CD4-positive, alpha-beta T cell treated with Interleukin-15 for 1 hour (primary cell): Measurements from ENCODE around the gene SPATS2L.
A peak's percentile ranks its signal among the peaks of the same experiment; 100 is the strongest.

ENCODE experiments used
- DNase-seq: peaks from one replicate; pipeline ENCODE4 v3.0.0-alpha.2; 2020

Gene SPATS2L

GRCh38 chr2:200352636-200353035 lies 46.1 kb downstream of the SPATS2L start:
- DNase-seq = no peak

GRCh38 chr2:200353120-200353519 lies 46.6 kb downstream of the SPATS2L start:
- DNase-seq = no peak

- DNase-seq = no peak
Observed at GRCh38 chr2:200353874-200354273, 47.4 kb downstream of the SPATS2L start.

DNA sequence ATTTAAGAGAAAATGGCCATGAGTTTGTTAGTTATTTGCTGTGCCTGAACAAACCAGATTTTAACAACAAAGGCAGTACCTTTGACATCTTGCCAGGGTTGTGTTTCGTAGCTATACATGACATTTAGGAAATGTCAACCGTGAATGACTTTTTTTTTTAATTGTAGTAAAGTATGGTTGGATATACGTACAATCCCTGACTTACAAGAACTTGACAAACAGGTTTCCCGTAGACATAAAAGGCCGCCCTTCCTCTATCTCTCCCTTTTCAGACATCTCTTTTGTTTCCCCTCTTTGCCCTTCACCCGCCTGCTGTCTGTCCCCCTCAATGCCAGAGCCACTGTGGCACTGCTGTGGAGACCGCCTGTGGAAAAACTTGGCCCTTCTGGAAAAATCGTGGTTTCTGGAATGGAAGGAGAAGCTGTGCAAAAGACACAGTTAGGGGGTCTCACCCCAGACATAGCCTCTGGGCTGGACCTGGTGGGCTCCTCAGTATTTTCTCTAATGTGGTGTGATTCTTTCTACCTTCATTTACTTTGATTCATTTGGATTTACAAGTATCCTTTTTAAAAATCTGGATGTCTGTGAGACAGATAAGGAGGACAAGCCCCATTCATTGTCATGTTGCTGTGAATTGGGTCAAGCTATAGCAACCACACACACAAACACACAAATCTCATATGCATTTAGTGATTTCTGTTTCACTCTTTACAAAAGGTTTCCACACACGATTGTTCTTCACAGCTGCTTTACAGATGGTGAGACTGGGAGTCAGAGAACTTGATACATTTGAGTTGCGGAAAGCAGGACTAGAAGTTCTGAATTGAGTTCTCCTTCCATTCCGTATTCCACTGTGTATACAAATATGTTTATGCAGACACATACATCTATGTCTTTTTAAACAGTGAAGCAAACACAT lies 48.6 kb downstream of the SPATS2L start:
- DNase-seq = no peak

DNA sequence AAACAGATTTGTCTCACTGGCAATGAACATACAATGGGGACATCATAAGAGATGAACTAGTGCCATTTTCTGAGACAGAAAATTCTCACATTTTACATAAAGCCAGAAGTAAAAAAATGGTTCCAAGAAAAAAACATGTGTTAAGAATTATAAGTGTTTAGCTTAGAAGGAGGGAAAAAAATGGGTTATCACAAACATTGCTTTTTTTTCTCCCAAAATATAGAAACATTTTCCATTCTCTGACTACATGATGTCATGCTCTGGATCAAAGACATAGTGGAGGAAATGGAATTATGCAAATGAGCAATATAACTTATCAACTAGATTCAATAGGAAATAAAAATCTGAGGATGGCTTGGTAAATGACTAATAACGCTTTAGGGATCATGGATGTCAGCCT lies 49.8 kb downstream of the SPATS2L start:
- no peak for DNase-seq

- DNase-seq = no peak
Observed at GRCh38 chr2:200356857-200357384, 50.4 kb downstream of the SPATS2L start.

- DNase-seq = no peak
Observed at GRCh38 chr2:200357845-200358244, 51.4 kb downstream of the SPATS2L start.

- no peak for DNase-seq
Observed at GRCh38 chr2:200359552-200359951, 53.1 kb downstream of the SPATS2L start.

GRCh38 chr2:200360364-200360763 lies 53.9 kb downstream of the SPATS2L start:
- no peak for DNase-seq

GRCh38 chr2:200362202-200362917 lies 55.9 kb downstream of the SPATS2L start:
- no peak for DNase-seq

GRCh38 chr2:200363279-200363678 lies 56.8 kb downstream of the SPATS2L start:
- DNase-seq = no peak

DNA sequence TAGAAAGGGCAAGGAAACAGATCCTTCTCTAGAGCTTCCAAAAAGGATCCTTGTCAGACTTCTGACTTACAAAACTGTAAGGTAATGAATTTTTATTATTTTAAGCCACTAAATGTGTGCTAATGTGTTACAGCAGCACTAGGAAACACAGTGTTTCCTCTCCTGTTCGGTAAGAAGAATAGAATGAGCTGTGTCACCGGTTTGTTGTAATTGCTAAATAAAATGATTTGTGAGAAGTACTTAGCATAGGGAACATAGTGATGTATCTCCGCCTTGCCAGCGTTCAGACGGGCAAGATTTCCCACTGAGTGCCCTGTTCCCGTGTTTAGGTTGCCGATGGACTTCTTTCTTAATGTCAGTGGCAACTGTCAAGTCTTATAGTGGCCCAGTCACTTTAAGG lies 57.6 kb downstream of the SPATS2L start:
- DNase-seq = no peak

- DNase-seq = no peak
Observed at GRCh38 chr2:200364620-200365019, 58.1 kb downstream of the SPATS2L start.

DNA sequence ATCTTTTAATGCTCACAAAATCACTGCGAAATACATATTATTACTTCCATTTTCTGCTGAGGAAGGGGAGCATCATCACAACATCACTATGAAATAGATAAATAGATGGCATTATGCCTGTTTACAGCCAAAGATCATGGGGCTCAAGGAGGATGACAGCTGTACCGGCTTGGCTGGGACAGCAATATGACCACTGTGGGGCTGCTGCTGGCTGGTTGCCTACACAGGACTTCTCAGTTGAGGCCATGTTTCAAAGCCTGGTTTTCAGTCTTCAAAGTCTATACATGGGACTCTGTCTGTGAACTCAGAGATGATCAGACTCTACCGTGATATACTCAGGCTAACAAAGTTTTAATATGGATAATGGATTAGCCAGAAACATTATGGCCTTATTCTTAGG lies 58.7 kb downstream of the SPATS2L start:
- DNase-seq = no peak

GRCh38 chr2:200367155-200367554 lies 60.7 kb downstream of the SPATS2L start:
- no peak for DNase-seq

GRCh38 chr2:200369886-200370285 lies 63.4 kb downstream of the SPATS2L start:
- no peak for DNase-seq

GRCh38 chr2:200373231-200373630 lies 66.7 kb downstream of the SPATS2L start:
- DNase-seq = no peak

DNA sequence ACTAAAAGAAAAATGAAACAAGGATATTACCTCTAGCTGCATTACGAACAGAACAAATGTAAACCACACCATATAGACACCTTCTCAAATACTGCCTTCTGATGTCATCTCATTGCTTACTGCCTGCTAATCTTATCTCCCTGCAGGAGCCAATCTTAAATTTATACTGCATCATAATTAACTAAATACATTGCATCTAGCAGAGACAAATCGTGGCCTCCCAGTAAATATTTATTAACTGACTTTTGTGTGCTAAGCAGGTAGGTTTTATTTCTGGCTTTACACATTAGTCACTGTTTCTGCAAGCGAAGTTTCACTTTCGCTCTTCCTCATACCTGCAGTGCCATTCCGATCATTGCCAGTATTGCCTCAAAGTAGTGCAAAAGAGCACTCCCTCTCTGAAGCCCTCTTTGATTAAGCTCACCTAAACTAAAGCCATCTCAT lies 67.5 kb downstream of the SPATS2L start:
- DNase-seq = peak; percentile 36

GRCh38 chr2:200376513-200377354 lies 70.2 kb downstream of the SPATS2L start:
- no peak for DNase-seq

DNA sequence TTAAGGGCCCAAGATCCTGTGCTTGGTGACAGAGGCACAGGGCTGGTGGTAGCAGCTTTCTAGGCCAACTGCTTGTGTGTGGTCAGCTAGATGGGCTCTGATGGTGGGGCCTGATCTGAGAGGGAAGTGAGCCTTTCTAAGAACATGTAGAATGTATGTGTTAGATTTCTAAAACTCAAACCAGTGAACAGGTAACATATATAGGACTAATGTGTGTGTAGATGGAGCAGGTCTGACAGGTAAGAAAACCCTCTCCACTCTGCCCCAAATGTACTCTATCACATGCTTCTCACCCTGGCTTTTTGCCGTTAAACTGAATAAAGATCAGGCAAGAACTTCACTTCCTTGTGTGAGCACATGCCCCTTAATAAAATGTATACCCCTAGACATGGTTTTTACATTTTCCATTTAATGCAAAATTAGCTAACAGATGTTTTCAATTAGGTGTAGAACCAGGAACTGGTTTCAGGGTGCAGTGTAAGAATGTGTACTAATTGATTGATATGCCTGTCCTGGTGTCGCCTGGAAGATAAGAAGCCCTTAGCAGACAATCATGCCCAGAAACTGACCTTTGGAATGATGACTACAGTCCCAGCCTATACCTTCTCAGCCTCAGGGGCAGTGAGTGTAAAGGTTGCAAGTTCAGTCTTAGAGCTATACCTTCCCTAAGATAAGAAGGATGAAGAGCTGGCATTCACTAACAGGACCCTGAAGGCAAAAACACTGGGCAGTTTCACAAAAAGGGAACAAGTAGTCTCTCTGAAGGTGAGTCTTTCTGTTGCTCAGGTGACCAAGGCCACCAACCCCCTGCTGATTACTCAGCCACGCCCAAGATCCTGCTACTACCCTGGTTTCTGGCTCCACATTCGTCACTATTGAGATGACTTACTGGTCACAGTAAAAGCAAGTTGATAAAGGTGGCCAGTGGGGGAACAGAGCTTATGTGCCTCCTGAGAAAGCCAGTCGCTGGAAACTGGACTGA lies 71.2 kb downstream of the SPATS2L start:
- DNase-seq = no peak

DNA sequence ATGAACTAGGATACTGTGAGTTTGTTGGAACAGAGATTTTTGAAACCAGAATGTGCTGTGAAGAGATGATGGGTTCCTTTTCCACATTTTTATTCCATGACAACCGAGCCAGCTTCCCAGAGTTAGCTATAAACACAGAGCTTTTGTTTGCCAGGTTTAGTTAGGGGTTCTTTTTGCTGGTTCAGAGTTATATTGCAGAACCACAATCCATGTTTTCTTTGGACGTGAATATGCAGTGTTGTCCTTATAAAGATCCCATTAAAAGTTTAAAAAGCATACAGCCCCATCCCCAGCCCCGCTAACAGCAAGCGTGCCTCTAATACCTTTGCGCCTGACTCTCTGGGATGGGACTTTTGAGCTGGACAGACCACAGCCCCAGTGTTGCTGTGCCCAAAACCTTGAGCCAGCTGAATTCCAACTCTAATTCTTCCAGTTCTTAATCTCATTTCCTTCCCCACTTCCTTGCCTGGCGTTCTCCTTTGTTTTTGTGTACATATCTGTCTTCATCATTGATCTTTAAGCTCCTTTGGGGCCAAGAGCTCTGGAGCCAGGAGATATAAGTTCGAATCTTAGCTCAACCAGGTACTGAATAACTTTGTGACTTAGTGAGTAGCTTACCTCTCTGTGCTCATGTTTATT lies 72.3 kb downstream of the SPATS2L start:
- no peak for DNase-seq
